ENCODE data around the gene SLC51B. TPM values are rescaled to one million over a fixed set of nuclear protein-coding genes. Genes with fewer than 3 reads are reported as not detected.
A peak's percentile ranks its signal among the peaks of the same experiment; 100 is the strongest.

The SLC51B gene
- total and polyA plus RNA-seq, 2 of the 4 experiments (the other 2 are of a cell fraction) = not detected

GRCh38 chr15:65072027-65072426 is 26.8 kb downstream of the SLC51B start:
- H3K23ac ChIP-seq (ENCODE audit: low read depth, low read length) = no peak overlapping the region
- H3K56ac ChIP-seq (ENCODE audit: extremely low read depth, insufficient read depth, low read length) = no peak overlapping the region
- H3K4me3 ChIP-seq (ENCODE audit: insufficient read depth, low read depth, low read length) = no peak overlapping the region
- 0 out of 2 replicates have a peak overlapping the region, but pooled peaks have one; percentile 27 for H2BK20ac ChIP-seq (ENCODE audit: low read depth, low read length)
- in situ Hi-C loops (cut with MboI; ENCODE audit: low sequenced_read_pairs) (no loop called here), dilution Hi-C loops (cut with HindIII; ENCODE audit: low sequenced_read_pairs, unreplicated experiment) (no loop called here), intact Hi-C loops (cut with micrococcal nuclease) (no loop called here)
- H2BK5ac ChIP-seq (ENCODE audit: low read depth, low read length, poor library complexity, severe bottlenecking) = no peak overlapping the region
- ChIA-PET POLR2A (ENCODE audit: unreplicated experiment) (no interaction called here), CTCF (no interaction called here)
- BruUV-seq (replicated peaks) = no TSS peak
- H3K4ac ChIP-seq (ENCODE audit: low read depth, low read length) = peak overlapping the region; percentile 42; the same call in 1 of the 2 replicates
- peak overlapping the region; percentile 37; the same call in 1 of the 2 replicates for H3K18ac ChIP-seq (ENCODE audit: low read depth, low read length)
- H3K79me1 ChIP-seq (ENCODE audit: low read depth in 1 of 2, low read length in 2 of 2) = no peaks in the 10 kb centered on the region
- peaks cover 39% of the 10 kb centered on the region for H3K4me1 ChIP-seq (ENCODE audit: control insufficient read depth, insufficient read depth, low read length)
- WGBS, 2 experiments (ENCODE audit: extremely low coverage in 2 of 2, insufficient read length in 1 of 2) = no CpG with 5 or more reads among the region's 1 CpG
- H3K9me3 ChIP-seq (ENCODE audit: control insufficient read depth, insufficient read depth, low read length) = no peaks in the 10 kb centered on the region
- peaks cover 9% of the 10 kb centered on the region for H4K20me1 ChIP-seq (ENCODE audit: insufficient read depth, low read length)
- DNase-seq (peak; percentile 27), ATAC-seq (ENCODE audit: low read depth) (no peak)
- TF ChIP-seq MXI1 (IDR thresholded peaks at IDR 0.05; ENCODE audit: borderline replicate concordance, low read depth, low read length) (no peak), RFX5 (IDR thresholded peaks at IDR 0.05; ENCODE audit: low read depth, low read length) (no peak), MAZ (IDR thresholded peaks at IDR 0.05; ENCODE audit: borderline replicate concordance, low read depth, low read length) (no peak), ELK1 (IDR thresholded peaks at IDR 0.05; ENCODE audit: borderline replicate concordance, low read depth, low read length) (no peak), CEBPB (IDR thresholded peaks at IDR 0.05; ENCODE audit: low read depth, low read length) (no peak), POLR2A (IDR thresholded peaks at IDR 0.05; ENCODE audit: low read depth, low read length) (no peak), FOS (IDR thresholded peaks at IDR 0.05; ENCODE audit: low read depth, low read length) (no peak), USF2 (IDR thresholded peaks at IDR 0.05; ENCODE audit: low read depth, low read length) (no peak), CTCF (conservative IDR thresholded peaks at IDR 0.05; ENCODE audit: low read depth, low read length) (no peak), CHD1 (IDR thresholded peaks at IDR 0.05; ENCODE audit: low read depth, low read length) (no peak), BHLHE40 (IDR thresholded peaks at IDR 0.05; ENCODE audit: low read depth, low read length) (no peak), RAD21 (IDR thresholded peaks at IDR 0.05; ENCODE audit: low read length) (no peak), RCOR1 (IDR thresholded peaks at IDR 0.05; ENCODE audit: insufficient replicate concordance, low read length) (no peak), SMC3 (IDR thresholded peaks at IDR 0.05; ENCODE audit: low read depth, low read length) (no peak), NFE2L2 (IDR thresholded peaks at IDR 0.05; ENCODE audit: low read depth, low read length) (no peak)
- no peak overlapping the region for H3K4me2 ChIP-seq (ENCODE audit: low read depth, low read length)
- peak overlapping the region; percentile 22; the same call in 1 of the 2 replicates for H3K14ac ChIP-seq (replicated peaks; ENCODE audit: low read depth, low read length)
- H2AK9ac ChIP-seq (replicated peaks; ENCODE audit: low read depth, low read length, poor library complexity) = no peak overlapping the region
- H2BK15ac ChIP-seq (ENCODE audit: low read depth, low read length) = peak overlapping the region; percentile 77; the same call in 2 of the 3 replicates
- no peak overlapping the region for H3K27ac ChIP-seq (ENCODE audit: insufficient read depth, low read length)
- H4K5ac ChIP-seq (ENCODE audit: low read depth, low read length) = no peak overlapping the region; the same call in 1 of the 2 replicates
- peak overlapping the region in 1 of 2 experiments; percentile 36; a peak in 2 of 4 replicates for H4K8ac ChIP-seq (ENCODE audit: low read depth in 2 of 2, low read length in 2 of 2)
- H3K9ac ChIP-seq (ENCODE audit: low read depth, low read length) = no peak overlapping the region
- H2AK5ac ChIP-seq (ENCODE audit: low read depth, low read length) = peak overlapping the region; percentile 81
- H3K9me1 ChIP-seq (ENCODE audit: insufficient read depth, low read length) = peaks cover 37% of the 10 kb centered on the region
- H3K36me3 ChIP-seq (ENCODE audit: control insufficient read depth, insufficient read depth, low read length) = no peaks in the 10 kb centered on the region
- peaks cover 4% of the 10 kb centered on the region; the same call in 1 of the 2 replicates for H3K27me3 ChIP-seq (ENCODE audit: control insufficient read depth, insufficient read depth, low read length)
- H2AFZ ChIP-seq (replicated peaks; ENCODE audit: low read length, poor library complexity) = no peak overlapping the region
- peak overlapping the region; percentile 53; the same call in 1 of the 2 replicates for H2BK120ac ChIP-seq (ENCODE audit: low read depth, low read length)
- H4K91ac ChIP-seq (ENCODE audit: insufficient read depth, low read depth, low read length) = peak overlapping the region; percentile 32; the same call in 1 of the 2 replicates

All from IMR-90 (cell line).